HG03039 (cell line): ENCODE data around the gene KSR1.

ENCODE experiments used
- ATAC-seq: cut with Tn5 transposase; IDR thresholded peaks from one replicate; pipeline ENCODE4 v1.9.1; 2021; ENCODE audit warnings: mild to moderate bottlenecking, moderate library complexity; ENCODE audit not compliant: unreplicated experiment

Gene KSR1

GRCh38 chr17:27512511-27513346 lies 56.5 kb downstream of the KSR1 start:
- ATAC-seq, result no peak

GRCh38 chr17:27513849-27514248 lies 57.6 kb downstream of the KSR1 start:
- ATAC-seq, result no peak

- ATAC-seq, result no peak
Observed at GRCh38 chr17:27514595-27515413, 58.6 kb downstream of the KSR1 start.

GRCh38 chr17:27518048-27518447 lies 61.8 kb downstream of the KSR1 start:
- no peak for ATAC-seq

GRCh38 chr17:27518545-27519521 lies 62.6 kb downstream of the KSR1 start:
- ATAC-seq, result no peak

- ATAC-seq, result no peak
Observed at GRCh38 chr17:27519550-27519949, 63.3 kb downstream of the KSR1 start.

- ATAC-seq, result no peak
Observed at GRCh38 chr17:27520491-27521185, 64.4 kb downstream of the KSR1 start.

GRCh38 chr17:27521281-27522027 lies 65.2 kb downstream of the KSR1 start:
- no peak for ATAC-seq

- ATAC-seq, result no peak
Observed at GRCh38 chr17:27522028-27522635, 65.9 kb downstream of the KSR1 start.

- no peak for ATAC-seq
Observed at GRCh38 chr17:27523712-27524111, 67.5 kb downstream of the KSR1 start.

GRCh38 chr17:27524594-27524993 lies 68.3 kb downstream of the KSR1 start:
- no peak for ATAC-seq

- ATAC-seq, result no peak
Observed at GRCh38 chr17:27525316-27525715, 69.1 kb downstream of the KSR1 start.

- no peak for ATAC-seq
Observed at GRCh38 chr17:27525836-27526603, 69.8 kb downstream of the KSR1 start.

GRCh38 chr17:27526604-27527002 lies 70.4 kb downstream of the KSR1 start:
- peak; percentile 41 for ATAC-seq

GRCh38 chr17:27529230-27529796 lies 73.1 kb downstream of the KSR1 start:
- no peak for ATAC-seq

- ATAC-seq, result no peak
Observed at GRCh38 chr17:27530764-27531391, 74.6 kb downstream of the KSR1 start.

GRCh38 chr17:27531469-27531961 lies 75.3 kb downstream of the KSR1 start:
- ATAC-seq, result no peak
